GM12801 (cell line): ENCODE data around the gene G6PD.
"Not testable (repeated sequence)": the region's sequence is repeated elsewhere in the genome, so short reads cannot be mapped to it uniquely, and the experiment has no call there.

Experiments used
- CTCF ChIP-seq: IDR thresholded peaks from one replicate; pipeline ENCODE4 v1.5.1; 2011; ENCODE audit warnings: control low read depth; ENCODE audit not compliant: insufficient read length; ENCODE audit errors: extremely low read depth

G6PD gene

GRCh38 chrX:154546354-154547244 is at the start of gene G6PD:
Gene G6PD, minus strand, starts transcription at chrX:154546846. Its CDS starts 691 bp downstream, at chrX:154546155.
- TF ChIP-seq CTCF: no peak

GRCh38 chrX:154595559-154596249 is 49.1 kb upstream of the G6PD start:
- no peak for TF ChIP-seq CTCF

GRCh38 chrX:154594491-154594890 is 47.8 kb upstream of the G6PD start:
- no peak for TF ChIP-seq CTCF

GRCh38 chrX:154593201-154593600 is 46.6 kb upstream of the G6PD start:
- TF ChIP-seq CTCF: no peak

GRCh38 chrX:154592505-154592904 is 45.9 kb upstream of the G6PD start:
- TF ChIP-seq CTCF: no peak

GRCh38 chrX:154584585-154585183 is 38.0 kb upstream of the G6PD start, which contains the start of gene CTAG1A:
Gene CTAG1A, plus strand, starts transcription at chrX:154585133. Its CDS starts 74 bp downstream, at chrX:154585207.
- not testable (repeated sequence) for TF ChIP-seq CTCF

GRCh38 chrX:154549766-154550165 is 3.1 kb upstream of the G6PD start:
- TF ChIP-seq CTCF: no peak
